Endothelial cell of umbilical vein (primary cell): Measurements from ENCODE around the gene TFF2. TPM values are rescaled to one million over a fixed set of nuclear protein-coding genes. Genes with fewer than 3 reads are reported as not detected.

ENCODE experiments used
- BruUV-seq: library from RNA; stranded (reverse); fragments of 400-500 nt; replicated peaks from 2 replicates; lab custom pipeline; 2021; lab: Mats Ljungman, UMichigan
- CTCF ChIA-PET: fragments of 300-600, 350-600 bp; sonication (Branson Sonifier 250); formaldehyde crosslinking; loops from one replicate; lab custom pipeline; 2021; ENCODE audit warnings: antibody characterized with exemption, inconsistent platforms; lab: Charles Lee
- POLR2A ChIA-PET: fragments of 300-600, 350-600 bp; sonication (Branson Sonifier 250); formaldehyde crosslinking; loops from one replicate; lab custom pipeline; 2021; ENCODE audit warnings: antibody characterized with exemption, inconsistent platforms; lab: Charles Lee
- DNase-seq: peaks from one replicate; pipeline ENCODE4 v3.0.0-alpha.2; 2011; ENCODE audit warnings: low read depth, low spot score
- FAIRE-seq: peaks from 2 replicates; lab custom pipeline; 2011; peaks lifted over from hg19 to GRCh38; lab: Jason Lieb, UNC
- H2AFZ ChIP-seq: 2 replicates; pipeline ENCODE4 v1.6.0; 2012; ENCODE audit warnings: low read depth, low read length, control low read depth, inconsistent platforms
- H3K27ac ChIP-seq: 2 replicates; pipeline ENCODE4 v1.5.1; 2011; ENCODE audit warnings: low read depth, mild to moderate bottlenecking, control low read depth, low read length, moderate library complexity; ENCODE audit not compliant: insufficient read depth
- H3K27me3 ChIP-seq, 2 experiments: 2 replicates each; pipeline versions ENCODE4 v1.6.0 to v1.6.1; 2011; ENCODE audit warnings: low read length in 2 of 2, mixed read lengths in 1 of 2; ENCODE audit not compliant: control insufficient read depth in 2 of 2, insufficient read depth in 2 of 2
- H3K36me3 ChIP-seq, 2 experiments: 2 replicates in 1 of 2; 3 replicates in 1 of 2; pipeline ENCODE4 v1.5.1; 2011; ENCODE audit warnings: low read length in 2 of 2, mild to moderate bottlenecking in 1 of 2, moderate library complexity in 1 of 2; ENCODE audit not compliant: control insufficient read depth in 2 of 2, insufficient read depth in 2 of 2; ENCODE audit errors: extremely low read depth in 1 of 2
- H3K4me1 ChIP-seq: 3 replicates; pipeline ENCODE4 v1.5.1; 2011; ENCODE audit warnings: mild to moderate bottlenecking, low read length; ENCODE audit not compliant: control insufficient read depth, insufficient read depth; ENCODE audit errors: extremely low read depth
- H3K4me2 ChIP-seq: 2 replicates; pipeline ENCODE4 v1.6.1; 2011; ENCODE audit warnings: low read length, control low read depth, mixed read lengths; ENCODE audit not compliant: insufficient read depth
- H3K4me3 ChIP-seq, 3 experiments: fragments of 200-600 bp in 1 of 3; sonication (generic), shearing (Covaris generic) in 1 of 3; replicated peaks in 1 of 3; 2 replicates each; pipeline ENCODE4 v1.5.1; 2011 to 2016; ENCODE audit warnings: control low read depth in 3 of 3, low read length in 3 of 3, mild to moderate bottlenecking in 2 of 3, inconsistent platforms in 1 of 3, low read depth in 1 of 3, moderate library complexity in 1 of 3; ENCODE audit not compliant: insufficient read depth in 1 of 3
- H3K79me2 ChIP-seq: 2 replicates; pipeline ENCODE4 v1.6.0; 2012; ENCODE audit warnings: low read length, inconsistent platforms; ENCODE audit not compliant: control insufficient read depth, insufficient read depth
- H3K9ac ChIP-seq: replicated peaks from 2 replicates; pipeline ENCODE3; 2011; ENCODE audit warnings: low read length, control low read depth; ENCODE audit not compliant: insufficient read depth; ENCODE audit errors: extremely low read depth
- H3K9me1 ChIP-seq: replicated peaks from 3 replicates; pipeline ENCODE4 v1.6.0; 2011; ENCODE audit warnings: mild to moderate bottlenecking, low read length; ENCODE audit not compliant: control insufficient read depth, insufficient read depth; ENCODE audit errors: extremely low read depth
- H3K9me3 ChIP-seq: replicated peaks from 2 replicates; pipeline ENCODE4 v1.5.1; 2012; ENCODE audit warnings: low read length, inconsistent platforms; ENCODE audit not compliant: control insufficient read depth, insufficient read depth
- H4K20me1 ChIP-seq: replicated peaks from 2 replicates; pipeline ENCODE3; 2011; ENCODE audit warnings: mild to moderate bottlenecking, low read length; ENCODE audit not compliant: control insufficient read depth, insufficient read depth; ENCODE audit errors: extremely low read depth
- EZH2 ChIP-seq: IDR thresholded peaks from 2 replicates; pipeline ENCODE4 v1.6.1; 2012; ENCODE audit warnings: borderline replicate concordance, low read depth, mild to moderate bottlenecking, moderate library complexity, low read length, inconsistent platforms; ENCODE audit not compliant: severe bottlenecking
- FOS ChIP-seq: IDR thresholded peaks from 2 replicates; pipeline ENCODE4 v1.6.1; 2011; ENCODE audit warnings: mild to moderate bottlenecking, low read length, moderate library complexity, borderline replicate concordance; ENCODE audit not compliant: insufficient read depth
- GATA2 ChIP-seq: IDR thresholded peaks from 2 replicates; pipeline ENCODE4 v1.7.0; 2011; ENCODE audit warnings: low read depth, mild to moderate bottlenecking, moderate library complexity, mixed read lengths, low read length; ENCODE audit not compliant: insufficient read length, insufficient read depth
- JUN ChIP-seq: IDR thresholded peaks from 2 replicates; pipeline ENCODE4 v1.6.1; 2011; ENCODE audit warnings: borderline replicate concordance, low read depth; ENCODE audit not compliant: insufficient read length, insufficient read depth
- MYC ChIP-seq: IDR thresholded peaks from one replicate; pipeline ENCODE4 v1.6.1; 2011; ENCODE audit warnings: mild to moderate bottlenecking, low read depth, low read length
- POLR2A ChIP-seq: IDR thresholded peaks from 2 replicates; pipeline ENCODE4 v1.6.1; 2012; ENCODE audit warnings: low read depth, mild to moderate bottlenecking, control low read depth, low read length
- POLR2AphosphoS5 ChIP-seq: IDR thresholded peaks from 2 replicates; pipeline ENCODE4 v1.6.1; 2012; ENCODE audit warnings: low read depth, mild to moderate bottlenecking, control low read depth, low read length, moderate library complexity; ENCODE audit not compliant: insufficient read depth
- dilution Hi-C: fragments of 300-500 bp; cut with MboI; formaldehyde crosslinking; loops from one replicate; pipeline ENCODE4 v1.15.0; 2019; ENCODE audit warnings: low sequenced_read_pairs; ENCODE audit not compliant: extremely low pct_ligation_motif_present
- intact Hi-C: fragments of 100-400 bp; cut with micrococcal nuclease; formaldehyde crosslinking; loops from one replicate; pipeline ENCODE4 v1.10.0; 2022
- polyA plus RNA-seq, 4 experiments: library from polyadenylated mRNA; depleted of rRNA in 3 of 4; stranded (reverse) in 3 of 4; unstranded in 1 of 4; fragments of >200 nt; gene quantifications; 2 replicates each; pipeline versions ENCODE4 v1.2.1 to v1.2.3, GENCODE V29; 2011 to 2012; ENCODE audit warnings: missing spikeins in 1 of 4
- total RNA-seq: library from RNA; stranded (reverse); gene quantifications from 2 replicates; pipeline ENCODE4 v1.2.3, GENCODE V29; 2021
- TF ChIP-seq, protein P1 (sequence below): IDR thresholded peaks from 2 replicates; pipeline ENCODE4 v1.6.1; 2011; ENCODE audit not compliant: insufficient read depth, insufficient read length
- TF ChIP-seq, protein P2 (sequence below), 2 donors: IDR thresholded peaks; 1 replicate in 1 of 2; 2 replicates in 1 of 2; pipeline ENCODE4 v1.5.1; 2011; ENCODE audit warnings: low read length in 2 of 2, mild to moderate bottlenecking in 2 of 2, moderate library complexity in 2 of 2, control low read depth in 1 of 2, inconsistent platforms in 1 of 2, low read depth in 1 of 2; ENCODE audit not compliant: insufficient read depth in 1 of 2; ENCODE audit errors: extremely low read depth in 1 of 2

Gene TFF2
- total and polyA plus RNA-seq, 2 donors (not counting 3 experiments of a cell fraction or from before 2014, with no cell fraction given) = not detected

DNA sequence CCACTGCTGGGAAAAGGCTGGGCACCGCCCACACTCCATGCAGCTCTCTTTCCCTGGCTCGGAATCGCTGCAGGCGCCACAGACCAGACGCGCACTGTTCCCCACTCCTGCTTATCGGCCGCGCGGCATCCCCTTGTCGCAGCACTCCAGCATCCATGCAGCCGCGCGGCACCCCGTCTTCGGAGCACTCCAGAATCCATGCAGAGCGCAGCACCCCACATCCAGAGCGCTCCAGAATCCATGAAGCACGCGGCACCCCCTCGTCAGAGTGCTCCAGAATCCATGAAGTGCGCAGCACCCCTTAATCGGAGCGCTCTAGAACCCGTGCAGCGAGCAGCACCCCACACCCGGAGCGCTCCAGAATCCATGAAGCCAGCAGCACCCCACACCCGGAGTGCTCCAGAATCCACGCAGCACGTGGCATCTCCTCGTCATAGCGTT lies 45.1 kb downstream of the TFF2 start:
- Histone ChIP-seq H4K20me1 (no peaks in the 10 kb centered on the region), H3K4me1 (peaks cover 10% of the 10 kb centered on the region), H3K9me3 (no peaks in the 10 kb centered on the region), H3K4me2 (no peak overlapping the region), H3K79me2 (no peaks in the 10 kb centered on the region), H3K36me3 (no peaks in the 10 kb centered on the region), H3K27me3 (no peaks in the 10 kb centered on the region), H3K4me3 (no peak overlapping the region), H3K9ac (no peak overlapping the region), H3K27ac (no peak overlapping the region), H2AFZ (no peak overlapping the region), H3K9me1 (no peaks in the 10 kb centered on the region)
- no peak for FAIRE-seq
- intact Hi-C loops = no loop called here
- TF ChIP-seq, protein P1, sequence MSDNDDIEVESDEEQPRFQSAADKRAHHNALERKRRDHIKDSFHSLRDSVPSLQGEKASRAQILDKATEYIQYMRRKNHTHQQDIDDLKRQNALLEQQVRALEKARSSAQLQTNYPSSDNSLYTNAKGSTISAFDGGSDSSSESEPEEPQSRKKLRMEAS = no peak
- TF ChIP-seq FOS = no peak
- no peak for TF ChIP-seq EZH2
- no peak for TF ChIP-seq MYC
- TF ChIP-seq, protein P2, sequence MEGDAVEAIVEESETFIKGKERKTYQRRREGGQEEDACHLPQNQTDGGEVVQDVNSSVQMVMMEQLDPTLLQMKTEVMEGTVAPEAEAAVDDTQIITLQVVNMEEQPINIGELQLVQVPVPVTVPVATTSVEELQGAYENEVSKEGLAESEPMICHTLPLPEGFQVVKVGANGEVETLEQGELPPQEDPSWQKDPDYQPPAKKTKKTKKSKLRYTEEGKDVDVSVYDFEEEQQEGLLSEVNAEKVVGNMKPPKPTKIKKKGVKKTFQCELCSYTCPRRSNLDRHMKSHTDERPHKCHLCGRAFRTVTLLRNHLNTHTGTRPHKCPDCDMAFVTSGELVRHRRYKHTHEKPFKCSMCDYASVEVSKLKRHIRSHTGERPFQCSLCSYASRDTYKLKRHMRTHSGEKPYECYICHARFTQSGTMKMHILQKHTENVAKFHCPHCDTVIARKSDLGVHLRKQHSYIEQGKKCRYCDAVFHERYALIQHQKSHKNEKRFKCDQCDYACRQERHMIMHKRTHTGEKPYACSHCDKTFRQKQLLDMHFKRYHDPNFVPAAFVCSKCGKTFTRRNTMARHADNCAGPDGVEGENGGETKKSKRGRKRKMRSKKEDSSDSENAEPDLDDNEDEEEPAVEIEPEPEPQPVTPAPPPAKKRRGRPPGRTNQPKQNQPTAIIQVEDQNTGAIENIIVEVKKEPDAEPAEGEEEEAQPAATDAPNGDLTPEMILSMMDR (IDR thresholded peaks at IDR 0.05; ENCODE audit: extremely low read depth in 1 of 2, insufficient read depth in 1 of 2, low read depth in 1 of 2, low read length in 2 of 2) = no peak
- TF ChIP-seq POLR2AphosphoS5 = no peak
- no peak for TF ChIP-seq POLR2A
- no peak for TF ChIP-seq GATA2
- TF ChIP-seq JUN = no peak
- CTCF ChIA-PET = no interaction called here
- dilution Hi-C loops = no loop called here
- POLR2A ChIA-PET = no interaction called here
- DNase-seq = no peak
- no TSS peak for BruUV-seq
